GM10847 (cell line): ENCODE measurements around the gene TRABD2B.

Experiments
- POLR2A ChIP-seq: IDR thresholded peaks from 2 replicates; pipeline ENCODE4 v1.6.1; 2011; ENCODE audit not compliant: insufficient read length; ENCODE audit errors: extremely low read depth

TRABD2B gene

DNA sequence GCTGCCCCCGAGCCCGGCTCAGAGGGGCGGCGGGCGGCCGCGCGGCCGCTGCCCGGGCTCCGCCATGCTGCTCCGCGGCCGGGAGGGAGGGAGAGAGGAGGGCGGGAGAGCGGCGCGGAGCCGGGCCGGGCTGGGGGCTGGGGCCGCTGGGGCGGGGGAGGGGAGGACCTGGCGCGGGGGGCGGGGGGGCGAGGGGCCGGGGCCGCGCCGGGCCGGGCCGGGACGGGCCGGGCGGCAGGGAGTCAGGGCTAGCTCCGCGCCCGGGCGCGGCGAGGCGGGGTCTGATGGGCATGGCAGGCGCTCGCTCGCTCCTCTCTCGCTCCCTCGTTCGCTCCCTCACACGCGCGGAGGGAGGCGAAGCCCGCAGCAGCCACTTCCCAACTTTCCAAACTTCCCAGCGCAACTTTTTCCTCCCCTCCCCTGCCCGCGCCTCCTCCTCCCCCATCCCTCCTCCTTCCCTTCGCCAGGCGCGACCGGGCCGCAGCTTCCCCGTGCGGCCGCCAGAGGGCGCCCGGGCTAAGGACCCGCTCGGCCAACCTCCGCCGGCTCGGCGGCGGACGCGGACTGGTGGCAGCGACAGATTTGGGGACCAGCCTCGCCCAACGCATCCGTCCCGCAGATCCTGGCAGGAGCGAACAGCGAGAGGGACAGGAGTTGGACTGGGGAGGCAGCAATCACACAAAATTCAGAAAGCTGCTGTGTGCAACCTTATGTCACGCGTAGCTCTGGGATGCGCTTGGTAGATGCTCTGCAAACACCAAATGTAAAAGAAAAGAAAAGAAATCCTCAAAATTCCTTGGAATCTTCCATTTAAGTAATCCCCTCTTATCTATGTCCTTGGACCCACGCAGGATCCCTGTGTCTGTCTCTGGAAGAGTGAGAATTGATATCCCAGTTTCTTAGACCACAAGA is at the start of gene TRABD2B:
TRABD2B (minus strand) TSS at position 97 of the 912 bp plus-strand sequence.
- TF ChIP-seq POLR2A, result no peak

- no peak for TF ChIP-seq POLR2A
Measured at GRCh38 chr1:48044311-48044710, 47.1 kb upstream of the TRABD2B start.

DNA sequence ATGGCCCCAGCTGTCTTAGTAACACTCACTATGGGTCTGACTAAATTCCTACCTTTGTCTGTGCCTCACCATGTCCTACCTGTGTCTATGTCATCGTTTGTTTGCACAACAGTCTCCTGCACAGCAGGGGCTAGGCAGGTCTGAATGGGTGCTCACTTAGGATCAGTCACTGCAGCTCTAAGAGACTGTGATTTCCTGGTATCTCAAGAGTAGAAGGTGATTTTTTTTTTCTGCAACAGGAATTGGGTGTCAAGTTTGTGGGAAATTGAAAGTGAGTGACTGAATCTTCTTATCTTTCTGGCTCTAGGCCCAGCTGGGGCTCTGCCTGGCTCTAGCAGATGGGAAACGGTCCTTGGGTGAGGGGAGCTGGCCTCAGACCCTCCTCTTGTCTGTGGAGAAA is 46.4 kb upstream of the TRABD2B start:
- TF ChIP-seq POLR2A, result no peak

- TF ChIP-seq POLR2A, result no peak
Measured at GRCh38 chr1:48040154-48040553, 43.0 kb upstream of the TRABD2B start.

DNA sequence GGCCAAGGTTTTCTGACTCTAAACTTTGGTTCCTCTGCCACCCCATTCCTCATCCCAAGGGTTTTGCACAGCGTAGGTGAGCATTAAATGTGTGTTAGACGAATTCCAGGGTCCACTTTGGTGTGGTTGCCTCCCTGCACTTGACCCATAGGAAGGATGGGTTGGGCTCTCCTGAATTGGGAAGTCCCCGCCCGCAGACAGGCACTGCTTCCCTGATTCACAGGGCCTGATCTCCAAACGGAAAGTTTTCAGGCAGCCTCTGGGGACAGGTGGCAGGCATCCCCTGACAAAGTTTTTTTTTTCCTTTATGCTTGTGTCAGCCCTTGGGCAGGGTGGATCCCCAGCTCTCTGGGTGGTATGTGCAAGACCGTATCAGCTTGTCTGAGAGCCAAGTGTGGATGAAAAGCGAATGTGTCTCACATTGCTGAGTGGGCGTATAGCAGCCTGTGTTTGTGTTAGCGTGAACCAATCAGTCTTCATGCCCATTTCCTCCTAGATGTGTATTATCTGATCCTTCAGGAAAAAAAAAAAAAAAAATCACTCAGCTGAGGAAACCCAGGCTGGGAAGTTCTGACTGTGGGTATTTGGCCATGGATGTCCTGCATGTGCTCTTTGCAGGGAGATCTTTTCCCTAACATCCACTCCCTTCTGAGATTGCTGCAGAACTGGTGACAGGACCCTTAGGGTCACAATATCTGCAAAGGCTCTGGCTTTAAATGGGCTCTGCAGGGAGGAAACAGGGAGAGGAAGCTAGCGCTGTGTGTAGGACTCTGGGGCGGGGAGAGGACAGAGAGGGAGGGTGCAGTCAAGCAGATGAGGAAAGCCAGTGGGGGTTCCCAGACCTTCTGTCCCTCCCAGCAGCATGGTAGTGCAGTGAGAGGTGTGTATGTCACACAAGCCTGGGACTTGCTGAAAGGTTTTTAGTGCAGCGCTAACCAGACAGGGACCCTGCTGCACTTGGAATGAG is 42.2 kb upstream of the TRABD2B start:
- no peak for TF ChIP-seq POLR2A

- TF ChIP-seq POLR2A, result no peak
Measured at GRCh38 chr1:48038270-48038767, 41.1 kb upstream of the TRABD2B start.

GRCh38 chr1:48036710-48037355 is 39.6 kb upstream of the TRABD2B start:
- no peak for TF ChIP-seq POLR2A

GRCh38 chr1:48035371-48036141 is 38.4 kb upstream of the TRABD2B start:
- TF ChIP-seq POLR2A, result no peak

GRCh38 chr1:48033495-48034045 is 36.4 kb upstream of the TRABD2B start:
- no peak for TF ChIP-seq POLR2A

- TF ChIP-seq POLR2A, result no peak
Measured at GRCh38 chr1:48031676-48032075, 34.5 kb upstream of the TRABD2B start.

DNA sequence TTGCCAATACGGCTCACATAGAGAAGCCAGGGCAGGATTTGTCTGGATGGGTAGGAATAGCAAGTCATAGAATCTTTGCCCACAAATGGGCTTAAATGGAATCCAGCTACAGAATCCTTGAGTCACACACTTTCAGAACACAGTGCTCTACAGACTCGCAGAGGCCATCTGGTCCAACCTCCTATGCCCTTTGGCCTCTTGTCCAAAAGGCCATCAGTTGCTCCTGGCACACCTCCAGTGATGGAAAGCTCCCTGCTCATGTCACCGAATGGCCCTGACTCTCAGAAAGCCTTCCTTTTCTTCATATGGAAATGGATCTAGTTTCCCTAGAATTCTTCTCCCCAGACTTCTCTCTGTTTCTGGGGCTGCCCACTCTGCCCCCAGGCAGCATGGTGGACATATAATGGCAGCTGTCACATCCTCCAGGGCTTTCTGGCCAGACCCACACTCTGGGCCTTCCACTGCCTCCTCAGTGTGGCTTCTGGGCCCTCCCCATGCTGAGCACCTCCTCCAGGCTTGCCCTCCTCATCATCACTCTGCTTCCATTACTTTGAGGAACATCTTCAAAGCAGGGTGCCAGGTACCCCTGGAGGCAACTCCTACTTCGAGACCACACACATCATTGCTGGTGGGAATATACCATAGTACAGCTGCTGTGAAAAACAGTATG is 33.6 kb upstream of the TRABD2B start:
- no peak for TF ChIP-seq POLR2A

DNA sequence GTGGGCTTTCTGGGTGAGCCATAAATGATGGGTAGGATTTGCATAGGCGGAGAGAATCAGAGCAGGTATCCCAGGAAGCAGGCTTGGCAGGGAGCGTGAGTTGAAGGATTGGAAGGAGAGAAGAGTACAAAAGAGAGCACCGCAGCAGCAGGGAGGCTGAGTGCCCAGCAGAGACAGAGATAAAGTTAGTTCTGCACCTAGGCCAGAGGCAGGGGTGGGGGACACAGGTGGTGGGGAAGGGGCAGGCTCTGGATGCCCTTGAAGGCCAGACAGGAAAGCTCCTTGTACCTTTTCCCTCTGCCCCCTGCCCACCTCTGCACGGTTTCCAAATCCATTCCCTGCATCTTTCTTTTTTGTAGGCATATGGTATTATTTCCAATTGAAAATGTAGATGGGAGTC is 33.0 kb upstream of the TRABD2B start:
- TF ChIP-seq POLR2A, result no peak

- no peak for TF ChIP-seq POLR2A
Measured at GRCh38 chr1:48028218-48029069, 31.3 kb upstream of the TRABD2B start.

DNA sequence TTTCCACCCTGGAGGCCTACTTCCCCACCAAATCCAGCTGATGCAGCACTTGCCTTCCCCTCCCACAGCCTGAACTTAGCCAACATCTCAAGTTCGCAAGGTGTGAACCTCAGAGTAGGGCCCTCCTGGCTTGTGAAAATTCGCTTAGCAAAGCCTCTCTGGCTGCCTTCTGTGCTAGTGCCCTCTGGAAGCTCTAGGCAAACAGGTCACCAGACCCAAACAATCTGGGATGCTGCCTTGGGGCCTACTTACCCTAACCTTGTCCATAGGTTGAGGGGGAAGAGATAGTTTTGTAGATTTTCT is 30.3 kb upstream of the TRABD2B start:
- no peak for TF ChIP-seq POLR2A
